ENCODE measurements around the gene BPGM.
"Not testable (repeated sequence)": the region's sequence is repeated elsewhere in the genome, so short reads cannot be mapped to it uniquely, and the experiment has no call there.

GRCh38 chr7:134689550-134689949, 42.9 kb downstream of the BPGM start:
- TF ChIP-seq, protein P1, sequence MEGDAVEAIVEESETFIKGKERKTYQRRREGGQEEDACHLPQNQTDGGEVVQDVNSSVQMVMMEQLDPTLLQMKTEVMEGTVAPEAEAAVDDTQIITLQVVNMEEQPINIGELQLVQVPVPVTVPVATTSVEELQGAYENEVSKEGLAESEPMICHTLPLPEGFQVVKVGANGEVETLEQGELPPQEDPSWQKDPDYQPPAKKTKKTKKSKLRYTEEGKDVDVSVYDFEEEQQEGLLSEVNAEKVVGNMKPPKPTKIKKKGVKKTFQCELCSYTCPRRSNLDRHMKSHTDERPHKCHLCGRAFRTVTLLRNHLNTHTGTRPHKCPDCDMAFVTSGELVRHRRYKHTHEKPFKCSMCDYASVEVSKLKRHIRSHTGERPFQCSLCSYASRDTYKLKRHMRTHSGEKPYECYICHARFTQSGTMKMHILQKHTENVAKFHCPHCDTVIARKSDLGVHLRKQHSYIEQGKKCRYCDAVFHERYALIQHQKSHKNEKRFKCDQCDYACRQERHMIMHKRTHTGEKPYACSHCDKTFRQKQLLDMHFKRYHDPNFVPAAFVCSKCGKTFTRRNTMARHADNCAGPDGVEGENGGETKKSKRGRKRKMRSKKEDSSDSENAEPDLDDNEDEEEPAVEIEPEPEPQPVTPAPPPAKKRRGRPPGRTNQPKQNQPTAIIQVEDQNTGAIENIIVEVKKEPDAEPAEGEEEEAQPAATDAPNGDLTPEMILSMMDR (IDR thresholded peaks at IDR 0.05): not testable (repeated sequence)
- TF ChIP-seq EP300, POLR2A (IDR thresholded peaks at IDR 0.05): not testable (repeated sequence)

All from suprapubic skin (tissue), 3 donors.